Colon (tissue), 2 donors: Measurements from ENCODE around the gene ZSCAN30.

Source experiments
- FAIRE-seq: peaks from 2 replicates; lab custom pipeline; 2012; peaks lifted over from hg19 to GRCh38; lab: Jason Lieb, UNC
- donor health status: control.
- donor health status: control.

The ZSCAN30 gene

DNA sequence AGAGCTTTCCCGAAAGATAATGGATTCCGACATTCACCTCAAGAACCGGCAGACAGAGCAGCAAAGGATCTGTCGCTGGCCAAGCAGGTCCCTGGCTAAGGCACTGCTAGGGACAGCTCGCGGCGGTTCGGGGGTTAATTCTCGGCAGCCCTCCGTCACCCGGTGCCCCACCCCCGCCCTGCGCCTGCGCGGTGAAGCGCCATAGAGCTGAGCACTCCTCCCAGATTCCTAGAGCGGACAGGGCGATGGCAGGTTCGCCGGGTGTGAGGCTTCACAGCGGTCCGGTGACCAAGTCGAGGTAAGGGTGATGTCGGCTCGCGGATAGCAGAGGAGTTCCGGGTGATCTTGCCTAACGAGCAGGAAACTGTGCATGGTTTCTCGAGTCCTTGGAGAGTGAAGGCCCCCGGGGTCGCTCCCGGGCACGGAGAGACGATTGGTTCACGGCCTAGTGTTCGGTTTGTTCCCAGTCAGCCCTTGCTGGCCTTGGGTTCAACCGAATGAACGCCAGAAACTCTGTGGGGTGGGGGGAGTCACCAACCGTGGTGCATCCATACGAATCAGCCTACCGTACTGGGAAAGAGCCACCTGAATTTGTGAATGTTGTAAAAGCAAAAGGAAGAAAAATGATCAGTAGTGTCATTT, at the start of gene ZSCAN30:
Gene ZSCAN30, minus strand, starts transcription at position 136 of the 642 bp plus-strand sequence. CDS start 25,877 bp downstream, outside the sequence.
- no peak for FAIRE-seq

DNA sequence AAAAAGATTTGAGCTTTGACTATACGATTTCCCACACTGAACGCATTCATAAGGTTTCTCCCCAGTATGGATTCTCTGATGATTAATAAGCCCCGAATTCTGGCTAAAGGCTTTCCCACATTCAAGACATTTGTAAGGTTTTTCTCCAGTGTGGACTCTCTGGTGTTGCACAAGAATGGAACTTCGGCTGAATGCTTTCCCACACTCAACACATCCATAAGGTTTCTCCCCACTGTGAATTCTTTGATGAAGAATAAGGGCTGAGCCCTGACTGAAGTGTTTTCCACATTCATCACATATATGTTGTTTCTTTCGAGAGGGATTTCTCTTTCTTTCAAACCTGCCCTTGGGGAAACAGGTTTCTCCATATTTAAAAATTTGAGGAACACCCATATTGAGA, 47.3 kb upstream of the ZSCAN30 start:
- no peak for FAIRE-seq

DNA sequence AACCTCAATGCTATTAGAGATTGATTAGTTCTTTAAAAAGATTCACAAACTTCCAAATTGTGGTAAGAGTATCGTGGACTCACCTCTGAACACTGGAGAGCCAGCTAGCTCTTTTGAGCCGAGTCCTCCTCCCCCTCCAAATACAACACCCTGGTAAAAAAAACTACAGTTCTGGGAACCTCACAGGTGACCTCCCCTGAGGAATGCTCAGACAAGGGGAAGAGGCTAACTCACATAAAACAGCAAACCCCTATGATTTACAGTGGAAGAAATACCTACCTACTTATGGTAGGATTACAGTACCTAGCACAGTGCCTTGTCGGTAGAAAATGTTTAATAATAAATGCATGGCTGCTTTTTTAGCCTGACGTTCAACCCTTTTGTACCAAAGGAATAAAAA, 45.8 kb upstream of the ZSCAN30 start:
- FAIRE-seq: no peak

DNA sequence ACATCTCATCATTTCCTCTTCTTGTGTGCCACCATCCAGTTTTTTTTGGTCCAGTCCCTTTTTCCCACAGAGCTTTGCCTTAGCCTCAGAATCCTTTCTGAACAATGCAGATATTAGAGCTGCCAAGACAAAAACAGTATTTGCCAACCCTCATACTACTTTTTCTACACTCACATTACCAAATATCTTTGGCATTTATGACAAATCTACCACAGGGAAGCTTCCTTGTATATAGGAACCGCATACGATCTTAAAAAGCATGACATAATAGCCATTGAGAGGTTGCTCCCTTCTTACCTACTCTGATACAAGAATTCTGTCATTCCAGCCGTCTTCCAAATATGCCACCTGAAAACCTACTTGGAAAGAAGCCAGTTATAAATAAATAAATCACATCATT, 44.8 kb upstream of the ZSCAN30 start:
- no peak for FAIRE-seq

DNA sequence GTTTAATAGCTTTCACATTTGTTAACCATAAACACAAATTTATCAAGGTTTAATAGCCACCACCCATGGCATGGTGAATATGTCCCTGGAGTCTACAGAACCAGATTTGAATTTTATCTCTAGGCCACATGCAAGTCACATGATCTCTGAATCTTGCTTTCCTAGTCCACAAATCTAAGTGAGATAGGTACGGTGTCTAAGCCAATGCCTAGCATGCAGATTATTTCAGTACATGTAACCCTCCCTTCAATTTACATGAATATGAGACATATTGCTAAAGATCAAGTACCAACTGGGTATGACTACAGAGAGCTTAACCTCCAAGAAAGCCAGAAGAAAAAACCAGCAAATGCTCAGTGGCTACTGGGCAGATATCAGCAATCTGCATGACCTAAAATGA, 44.2 kb upstream of the ZSCAN30 start:
- FAIRE-seq: no peak

DNA sequence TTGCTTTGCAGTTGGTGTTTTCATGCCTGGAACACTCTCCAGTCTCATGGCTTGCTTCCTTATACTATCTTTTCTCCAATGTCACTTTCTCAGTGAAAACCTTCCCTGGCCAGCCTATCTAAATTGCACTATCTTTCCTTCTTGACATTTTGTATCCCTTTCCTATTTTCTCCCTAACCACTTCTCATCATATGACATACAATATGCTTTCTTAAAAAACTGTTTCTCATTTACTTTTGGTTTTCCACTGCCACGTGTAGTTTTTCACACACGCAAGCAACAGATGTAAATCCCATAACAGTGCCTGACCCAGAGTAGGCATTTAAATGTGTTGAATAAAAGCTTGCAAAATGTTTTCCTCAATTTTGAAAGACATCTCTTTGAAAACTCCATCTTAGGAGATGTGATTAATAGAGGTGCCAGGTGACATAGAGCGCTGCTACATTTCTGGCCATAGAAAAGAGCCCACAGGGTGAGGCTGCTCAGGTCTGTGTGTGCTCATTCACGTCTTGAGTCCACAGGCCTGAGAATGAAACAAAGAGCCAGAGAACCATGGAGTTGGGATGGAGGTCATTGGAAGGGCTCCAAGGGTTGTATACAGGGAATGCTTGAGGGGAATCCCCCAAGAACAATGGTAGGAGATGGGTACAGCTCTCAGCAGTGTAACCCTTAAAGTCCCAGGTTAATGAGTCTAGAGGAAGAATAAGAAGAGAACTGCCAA, 41.5 kb upstream of the ZSCAN30 start:
- no peak for FAIRE-seq

DNA sequence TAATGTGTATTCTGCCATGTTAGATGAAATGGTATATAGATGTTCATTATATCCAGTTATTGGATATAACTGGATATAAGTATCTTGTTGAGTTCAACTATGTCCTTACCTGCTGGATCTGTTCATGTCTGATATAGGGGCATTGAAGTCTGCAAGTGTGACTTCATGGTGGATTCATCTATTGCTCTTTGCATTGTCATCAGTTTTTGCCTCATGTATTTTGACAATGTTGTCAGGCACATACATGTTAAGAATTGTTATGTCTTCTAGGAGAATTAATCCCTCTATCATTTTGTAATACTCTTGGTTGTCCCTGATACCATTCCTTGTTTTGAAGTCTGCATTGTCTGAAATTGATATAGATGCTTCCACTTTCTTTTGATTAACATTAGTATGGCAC, 38.8 kb upstream of the ZSCAN30 start:
- FAIRE-seq: no peak

DNA sequence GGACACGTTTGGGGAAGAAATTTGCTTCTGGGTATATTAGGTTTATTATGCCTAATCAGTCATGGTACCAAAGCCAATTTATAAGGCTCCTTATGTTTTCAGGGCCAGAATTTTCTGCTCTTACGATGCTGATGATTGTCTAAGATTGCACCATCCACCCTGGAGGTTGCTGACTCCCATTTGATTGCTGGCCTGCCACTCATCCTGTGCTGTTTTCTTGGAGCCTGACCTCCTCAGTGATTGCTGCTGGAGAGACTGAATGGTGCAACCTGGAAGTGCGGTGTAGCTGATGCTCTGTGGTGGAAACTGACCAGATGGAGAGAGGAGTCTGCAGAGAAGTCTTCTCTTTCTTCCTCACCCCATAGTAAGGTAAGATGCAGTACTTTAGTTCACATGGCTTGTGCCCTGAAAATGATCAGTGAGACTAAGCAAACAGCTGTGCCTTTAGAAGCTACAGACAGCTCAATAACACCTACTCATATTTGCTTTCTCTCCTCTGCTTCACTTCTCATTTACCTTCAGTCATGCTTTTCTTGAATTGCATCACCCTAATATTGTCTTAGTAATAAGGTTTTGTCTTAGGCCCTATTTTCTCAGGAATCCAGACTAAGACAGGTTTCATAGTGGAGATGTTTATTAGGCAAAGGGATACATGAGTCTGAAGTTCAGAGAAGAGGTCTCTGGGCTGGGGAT, 36.8 kb upstream of the ZSCAN30 start:
- FAIRE-seq: no peak

DNA sequence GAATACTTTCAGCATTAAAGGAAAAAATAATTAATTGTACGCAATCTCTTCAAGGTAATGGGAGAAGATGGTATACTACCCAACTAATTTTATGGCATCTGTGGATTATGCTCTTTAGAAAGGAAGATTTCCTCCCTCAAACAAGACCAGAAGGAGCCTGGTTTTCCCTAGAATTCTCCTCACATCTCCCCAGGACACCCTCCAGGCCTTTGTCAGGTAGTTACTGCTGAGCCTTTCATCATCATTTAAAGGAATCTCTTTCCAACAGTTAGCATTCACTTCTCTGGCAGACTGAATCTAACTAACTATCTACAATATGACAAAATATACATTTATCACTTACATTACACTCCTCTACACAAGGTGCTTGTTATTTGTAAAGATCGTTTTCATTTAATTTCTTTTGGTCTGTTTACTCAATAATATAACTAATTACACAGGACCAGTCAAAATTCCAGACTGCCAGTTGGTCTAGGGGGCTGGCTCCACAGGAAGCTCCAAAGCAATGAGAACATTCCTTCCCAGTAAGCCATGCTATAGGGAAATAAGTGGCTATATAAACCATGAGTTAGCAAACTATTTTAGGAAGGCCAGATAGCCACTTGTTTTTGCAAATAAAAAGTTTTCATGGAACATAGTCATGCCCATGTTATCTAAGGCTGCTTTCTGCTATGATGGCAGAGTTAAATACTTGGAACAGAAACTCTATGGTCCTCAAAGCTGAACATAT, 35.1 kb upstream of the ZSCAN30 start:
- FAIRE-seq: no peak

DNA sequence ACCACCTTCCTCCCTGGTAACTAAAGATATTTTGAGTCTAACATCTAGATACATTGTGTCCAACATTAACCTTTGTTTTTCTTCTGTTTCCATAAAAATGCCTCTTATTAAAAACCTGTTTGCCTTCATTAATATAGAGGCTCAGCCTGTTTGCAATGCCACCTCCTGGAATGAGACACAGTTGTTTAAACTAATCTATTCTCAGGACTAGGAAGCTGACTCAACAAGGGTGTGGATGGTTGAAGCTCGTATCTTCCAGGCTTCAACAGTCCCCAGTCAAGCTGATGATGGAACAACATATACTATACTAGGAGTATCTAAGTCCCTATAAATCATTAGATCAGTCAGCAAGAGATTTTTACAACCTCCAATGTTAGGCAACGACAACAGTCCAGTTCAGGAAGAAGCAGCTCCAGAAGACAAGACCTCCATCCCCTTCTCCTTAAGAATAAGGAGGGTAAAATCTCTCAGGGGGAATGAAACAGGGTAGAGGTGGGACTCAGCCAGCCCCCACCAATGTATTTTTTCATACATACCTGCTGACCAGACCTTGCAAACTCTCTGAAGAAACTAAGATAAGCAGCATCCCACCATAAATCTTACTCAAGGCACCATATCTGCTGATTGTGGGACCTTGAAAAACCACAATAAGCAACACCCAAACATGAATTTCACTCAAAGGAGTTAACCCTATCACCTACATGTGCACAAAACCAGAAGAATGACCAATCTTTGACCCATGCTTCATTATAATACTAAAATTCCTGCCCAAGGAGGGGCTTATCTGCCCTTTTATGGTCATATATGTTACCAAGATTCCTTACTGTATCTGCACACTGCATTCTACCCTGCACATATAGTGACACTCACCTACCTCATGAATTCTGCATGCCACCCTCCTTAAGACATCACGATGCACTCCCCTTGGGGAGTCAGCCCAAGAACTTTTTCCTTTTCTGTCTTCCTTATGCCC, 32.7 kb upstream of the ZSCAN30 start:
- no peak for FAIRE-seq

DNA sequence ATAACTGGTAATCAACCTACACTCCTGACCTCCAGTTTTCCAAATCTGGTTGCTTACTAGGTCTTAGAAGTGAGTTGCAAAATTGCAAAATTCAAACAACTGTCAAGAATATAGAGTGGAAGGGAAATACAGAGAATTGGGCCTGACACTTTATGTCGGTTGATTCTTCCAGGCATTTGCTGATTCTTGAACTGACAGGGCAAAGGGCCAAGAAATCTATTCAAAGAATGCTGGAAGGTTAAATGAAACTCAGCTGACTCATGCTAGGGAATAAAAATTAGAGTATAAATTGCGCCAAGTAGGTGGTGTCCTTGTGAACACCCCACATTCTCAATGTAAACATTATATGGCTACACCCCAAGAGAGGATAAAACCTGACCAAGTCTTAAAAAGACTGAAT, 21.5 kb upstream of the ZSCAN30 start:
- FAIRE-seq: no peak

DNA sequence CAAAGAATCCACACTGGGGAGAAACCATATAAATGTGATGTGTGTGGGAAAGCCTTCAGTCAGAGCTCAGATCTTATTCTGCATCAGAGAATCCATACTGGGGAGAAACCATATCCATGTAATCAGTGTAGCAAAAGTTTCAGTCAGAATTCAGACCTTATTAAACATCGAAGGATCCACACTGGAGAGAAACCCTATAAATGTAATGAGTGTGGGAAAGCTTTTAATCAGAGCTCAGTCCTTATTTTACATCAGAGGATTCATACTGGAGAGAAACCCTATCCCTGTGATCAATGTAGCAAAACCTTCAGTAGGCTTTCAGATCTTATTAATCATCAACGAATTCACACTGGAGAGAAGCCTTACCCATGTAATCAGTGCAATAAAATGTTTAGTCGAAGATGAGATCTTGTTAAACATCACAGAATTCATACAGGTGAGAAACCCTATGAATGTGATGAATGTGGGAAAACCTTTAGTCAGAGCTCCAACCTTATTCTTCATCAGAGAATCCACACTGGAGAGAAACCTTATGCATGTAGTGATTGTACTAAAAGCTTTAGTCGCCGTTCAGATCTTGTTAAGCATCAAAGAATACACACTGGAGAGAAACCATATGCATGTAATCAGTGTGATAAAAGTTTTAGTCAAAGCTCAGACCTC, 16.7 kb upstream of the ZSCAN30 start:
- no peak for FAIRE-seq

DNA sequence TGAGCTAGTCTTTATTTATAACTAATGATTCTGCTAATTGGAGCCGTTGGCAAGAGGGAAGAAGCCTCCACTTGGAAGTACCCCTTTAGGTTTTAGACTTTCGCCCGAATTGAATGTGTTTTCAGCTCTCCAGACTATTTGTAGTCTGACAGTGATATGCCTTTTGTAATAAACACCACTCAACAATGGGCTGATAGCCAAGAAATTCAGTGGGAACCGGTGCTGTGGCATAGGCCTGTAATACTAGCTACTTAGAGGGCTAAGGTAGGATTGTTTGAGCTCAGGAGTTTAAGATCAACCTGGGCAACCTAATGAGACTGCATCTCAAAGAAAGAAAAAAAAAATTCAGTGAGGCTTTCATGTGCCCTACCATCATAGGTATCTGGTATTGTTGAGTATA, 13.6 kb upstream of the ZSCAN30 start:
- FAIRE-seq: no peak

DNA sequence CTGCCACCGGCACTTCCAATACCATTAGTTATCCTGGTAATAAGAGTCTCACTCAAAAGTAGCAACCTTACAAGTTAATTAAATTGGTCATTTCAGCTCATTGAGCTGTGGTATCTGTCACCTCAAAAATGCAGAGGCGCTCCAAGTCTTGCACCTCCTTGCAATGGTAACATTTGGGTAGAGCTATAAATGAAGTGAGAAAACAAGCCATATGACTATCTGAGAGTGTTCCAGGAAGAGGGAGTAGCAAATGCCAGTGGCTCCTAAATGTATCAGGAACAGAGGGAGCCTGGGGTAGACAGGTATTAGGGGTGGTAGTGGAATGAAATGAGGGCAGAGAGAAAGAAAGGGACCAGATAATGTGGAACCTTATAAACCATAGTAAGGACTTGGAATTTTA, 6.0 kb upstream of the ZSCAN30 start:
- FAIRE-seq: no peak

DNA sequence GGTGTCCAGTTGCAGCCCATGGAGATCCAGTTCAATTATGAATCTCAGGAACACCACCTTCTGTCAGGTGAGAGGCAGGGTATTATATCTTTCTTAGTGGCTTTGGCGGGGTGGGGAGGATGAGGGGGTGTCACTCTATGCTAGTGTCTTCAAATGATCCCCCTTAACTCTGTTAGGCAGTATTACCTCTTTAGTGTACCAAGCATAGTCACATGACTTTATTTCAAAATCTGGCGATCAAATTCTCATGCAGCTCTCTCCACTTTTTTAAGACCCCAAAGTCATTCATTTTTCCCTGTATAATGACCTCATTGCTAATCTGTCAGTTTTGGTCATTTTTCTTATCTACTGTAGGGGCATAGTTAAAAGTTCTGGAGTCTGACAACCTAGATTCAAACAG, 1.1 kb upstream of the ZSCAN30 start:
- FAIRE-seq: no peak

DNA sequence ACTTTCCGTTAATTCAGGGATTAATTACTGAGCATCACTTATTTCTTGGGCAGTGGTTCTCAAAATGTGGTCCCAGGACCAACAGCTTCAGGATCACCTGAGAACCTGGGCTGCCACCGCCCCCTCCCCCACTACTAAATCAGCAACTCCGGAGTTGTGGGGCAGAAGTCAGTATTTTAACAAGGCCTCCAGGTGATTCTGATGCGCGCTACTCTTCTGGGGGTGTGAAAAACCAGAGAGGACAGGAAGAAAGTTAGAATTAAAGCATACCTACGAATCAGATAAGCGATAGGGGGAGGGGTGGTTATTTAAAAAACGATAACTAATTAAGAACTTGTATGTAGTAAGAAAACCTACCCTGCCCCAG, 319 bp downstream of the ZSCAN30 start:
- FAIRE-seq: no peak

DNA sequence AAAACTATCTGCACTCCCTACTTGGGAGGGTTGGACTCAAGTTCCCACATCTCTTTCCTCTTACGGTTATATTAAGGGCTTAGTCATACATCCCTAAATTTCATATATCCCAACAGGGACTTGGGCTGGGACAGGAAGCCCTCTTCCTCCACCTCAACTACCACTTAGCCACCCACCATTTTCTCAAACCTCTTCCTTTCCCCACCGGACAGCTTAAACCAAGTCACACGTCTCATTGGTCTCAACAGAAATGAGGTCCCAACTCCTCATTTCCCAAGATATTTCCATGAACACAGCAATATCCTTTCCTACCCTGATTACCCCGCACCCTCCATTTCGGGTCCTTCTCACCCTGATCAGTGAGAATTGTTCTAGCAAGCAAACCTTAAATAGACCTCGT, 736 bp downstream of the ZSCAN30 start:
- no peak for FAIRE-seq

DNA sequence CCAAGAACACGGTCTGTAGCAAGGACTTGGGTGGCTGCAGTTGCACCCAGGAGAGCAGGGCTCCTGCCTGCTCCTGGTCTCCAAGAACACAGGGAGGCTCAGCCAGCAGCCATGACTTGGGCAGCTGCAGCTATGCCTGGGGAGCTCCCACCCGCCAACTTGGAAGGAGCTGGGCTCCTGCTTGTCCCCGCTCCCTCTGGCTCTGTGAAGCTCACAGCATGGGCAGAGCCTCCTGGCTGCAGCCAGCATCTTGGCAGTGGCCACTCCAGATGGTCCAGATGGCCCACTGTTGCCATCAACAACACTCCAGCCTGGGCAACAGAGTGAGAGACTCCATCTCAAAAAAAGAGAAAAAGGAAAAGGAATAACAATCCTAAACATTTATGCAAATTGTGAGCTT, 5.2 kb downstream of the ZSCAN30 start:
- FAIRE-seq: no peak

DNA sequence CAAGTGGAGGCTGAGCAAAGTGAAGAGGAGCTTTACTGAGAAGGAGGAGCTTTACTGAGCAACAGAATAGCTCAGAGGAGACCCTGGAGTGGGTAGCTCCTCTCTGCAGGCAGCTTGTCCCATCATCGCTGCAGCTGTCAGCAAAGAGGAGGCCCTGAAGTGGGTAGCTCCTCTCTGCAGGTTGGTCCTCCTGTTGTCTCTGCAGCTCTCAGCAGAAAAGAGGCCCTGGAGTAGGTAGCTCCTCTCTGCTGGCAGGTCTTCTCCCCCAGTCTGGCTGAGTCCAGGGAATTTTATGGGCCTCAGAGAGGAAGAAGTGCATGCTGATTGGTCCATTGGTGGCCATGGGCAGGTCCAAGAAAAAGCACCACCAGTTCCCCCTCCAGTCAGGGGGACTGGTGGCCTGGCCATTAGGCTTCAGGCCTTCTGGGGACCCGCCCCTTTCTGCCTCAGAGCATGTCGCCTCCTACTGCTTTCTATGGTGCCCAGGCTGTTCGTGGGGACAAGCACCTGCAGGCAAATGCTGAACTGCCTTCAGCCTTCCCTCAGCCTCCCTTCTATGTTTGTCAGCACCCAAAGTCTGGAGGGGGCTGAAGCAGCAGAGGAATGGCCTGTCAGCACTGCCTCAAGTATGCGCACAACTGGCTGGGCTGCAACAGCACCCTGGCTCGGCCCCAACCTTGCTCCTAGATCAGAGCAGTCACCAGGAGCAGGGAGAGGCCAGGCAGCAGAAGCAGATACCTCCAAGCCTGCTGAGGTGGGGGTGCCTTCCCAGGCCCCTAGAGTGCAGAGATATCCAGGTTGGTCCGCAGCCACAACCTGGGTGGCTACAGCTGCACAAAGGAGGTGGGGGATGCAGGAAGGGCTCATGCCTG, 5.9 kb downstream of the ZSCAN30 start:
- no peak for FAIRE-seq

DNA sequence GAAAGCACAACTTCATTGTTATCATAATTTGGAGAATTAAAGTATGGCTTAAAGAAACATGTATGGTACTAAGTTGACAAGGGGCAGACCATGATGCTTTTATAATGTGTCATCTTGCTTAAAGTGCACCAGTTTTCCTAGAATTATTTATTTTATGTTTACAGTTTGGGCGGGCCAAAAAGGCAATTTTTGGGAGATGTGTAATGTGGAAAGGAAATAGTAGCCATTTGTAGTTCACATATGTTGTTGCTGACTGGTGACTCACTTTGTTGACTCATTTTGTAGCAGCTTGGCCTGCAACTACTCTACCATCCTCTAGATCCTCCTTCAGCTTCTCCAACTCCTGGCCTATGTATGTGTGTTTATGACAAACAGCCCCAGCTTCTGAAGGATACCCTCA, 7.7 kb downstream of the ZSCAN30 start:
- FAIRE-seq: no peak
